Inflammatory macrophage (primary cell): Measurements from ENCODE around the gene GSTO1.

Experiments
- DNase-seq, 2 donors: peaks; one replicate each; pipeline ENCODE4 v3.0.0-alpha.2; 2020 to 2022

The GSTO1 gene

GRCh38 chr10:104306897-104307296, 52.2 kb downstream of the GSTO1 start:
- no peak for DNase-seq

- DNase-seq, result no peak
These were observed 53.1 kb downstream of the GSTO1 start for GRCh38 chr10:104307576-104308438.

DNA sequence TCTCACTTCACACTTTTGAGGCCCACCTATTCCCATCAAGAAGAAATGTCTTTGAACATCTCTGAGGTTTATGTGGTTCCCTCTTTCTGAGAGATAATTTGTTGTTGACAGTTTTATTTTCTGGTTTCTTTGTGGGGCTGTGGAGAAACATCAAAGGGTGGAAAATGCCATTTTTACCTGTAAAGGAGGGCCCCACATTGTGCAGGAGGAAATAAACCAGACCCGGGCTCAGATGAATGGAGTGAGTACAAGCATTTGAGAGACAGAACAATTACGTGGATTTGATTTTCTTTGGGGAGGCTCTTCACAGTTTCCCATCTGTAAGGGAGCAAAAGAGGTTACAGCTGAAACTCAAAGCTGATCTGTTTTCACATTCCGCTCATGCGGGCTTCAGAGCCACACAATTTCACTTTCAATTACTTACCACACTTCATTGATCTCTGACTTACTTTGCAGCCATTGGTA, 53.8 kb downstream of the GSTO1 start:
- DNase-seq, result no peak

- DNase-seq, result no peak
These were observed 55.6 kb downstream of the GSTO1 start for GRCh38 chr10:104309980-104310978.

DNA sequence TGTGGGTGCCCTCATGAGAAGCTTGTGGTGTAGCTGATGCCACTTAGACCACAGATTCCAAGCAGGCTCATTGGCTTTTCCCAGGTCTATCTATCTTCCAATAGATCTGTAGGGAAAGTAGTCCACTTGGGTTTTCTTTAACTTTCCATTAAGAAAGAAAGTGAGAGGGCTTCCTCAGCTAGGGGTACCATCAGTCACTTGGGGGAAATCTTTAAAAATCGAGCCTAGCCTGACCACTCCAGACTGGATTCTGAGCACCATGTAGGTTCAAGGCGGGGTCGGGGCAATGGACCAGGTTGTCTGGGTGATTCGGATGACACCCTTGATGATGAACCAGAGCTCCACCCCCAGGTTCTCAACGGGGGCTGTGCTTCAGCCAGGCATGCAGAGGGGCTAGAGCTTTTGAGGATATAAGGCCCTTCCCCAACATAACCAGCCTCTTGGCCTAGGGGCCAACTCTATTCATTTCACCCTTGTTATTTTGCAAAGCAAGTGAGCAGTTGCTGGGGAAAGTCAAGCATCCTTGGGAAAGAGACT, 56.6 kb downstream of the GSTO1 start:
- no peak for DNase-seq

GRCh38 chr10:104314591-104315485, 60.1 kb downstream of the GSTO1 start:
- no peak for DNase-seq

- DNase-seq, result no peak
These were observed 60.8 kb downstream of the GSTO1 start for GRCh38 chr10:104315486-104315921.

GRCh38 chr10:104316321-104317099, 61.8 kb downstream of the GSTO1 start:
- DNase-seq, result no peak
